DOHH2 (cell line): Measurements from ENCODE around the gene MB21D2.

Experiments used
- EZH2phosphoT487 ChIP-seq: fragments of 200-600 bp; sonication (generic); IDR thresholded peaks from 2 replicates; pipeline ENCODE4 v1.6.1; 2017; ENCODE audit warnings: borderline replicate concordance, mild to moderate bottlenecking, antibody characterized with exemption, low read length, moderate library complexity, mixed read lengths
- TF ChIP-seq, protein P1 (sequence below): fragments of 200-600 bp; sonication (generic); IDR thresholded peaks from one replicate; pipeline ENCODE4 v1.5.1; 2014; ENCODE audit warnings: antibody characterized with exemption, mild to moderate bottlenecking, low read depth, low read length; ENCODE audit not compliant: poor library complexity, severe bottlenecking

DNA sequence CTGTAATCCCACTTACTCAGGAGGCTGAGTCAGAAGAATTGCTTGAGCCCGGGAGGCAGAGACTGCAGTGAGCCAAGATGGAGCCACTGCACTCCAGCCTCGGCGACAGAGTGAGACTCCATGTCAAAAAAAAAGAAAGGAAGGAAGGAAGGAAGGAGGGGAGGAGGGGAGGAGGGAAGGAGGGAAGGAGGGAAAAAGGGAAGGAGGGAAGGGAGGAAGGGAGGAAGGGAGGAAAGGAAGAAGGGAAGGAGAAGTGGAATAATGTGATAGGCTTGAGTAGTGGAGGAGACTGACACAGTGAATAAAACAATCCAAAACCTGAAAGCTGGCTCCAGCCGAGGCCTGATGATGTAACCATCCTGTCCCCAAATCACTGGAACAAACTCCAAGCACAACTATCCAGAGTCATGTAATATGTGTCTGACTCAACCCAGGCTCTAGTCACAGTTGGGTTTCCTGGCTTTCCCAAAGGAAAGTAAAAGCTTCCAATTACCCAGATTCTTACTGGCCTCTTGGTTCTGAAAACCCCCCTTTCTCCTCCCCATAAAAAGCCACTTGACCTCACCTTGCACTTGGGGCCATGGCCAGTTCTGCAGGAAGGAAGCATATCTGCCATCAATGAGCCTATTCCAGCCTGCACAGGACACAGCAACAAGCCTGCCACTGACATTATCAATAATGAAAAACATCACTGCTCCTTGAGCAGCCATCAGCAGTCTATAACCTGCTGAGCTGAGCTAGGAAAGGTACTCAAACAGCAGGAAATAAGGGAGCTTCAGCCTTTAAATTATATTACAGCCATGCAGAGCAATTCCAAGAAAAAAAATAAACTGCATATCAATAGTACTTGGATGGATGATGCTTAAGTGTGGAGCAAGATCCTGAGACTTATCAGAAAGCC is 48.3 kb downstream of the MB21D2 start:
- TF ChIP-seq, protein P1, sequence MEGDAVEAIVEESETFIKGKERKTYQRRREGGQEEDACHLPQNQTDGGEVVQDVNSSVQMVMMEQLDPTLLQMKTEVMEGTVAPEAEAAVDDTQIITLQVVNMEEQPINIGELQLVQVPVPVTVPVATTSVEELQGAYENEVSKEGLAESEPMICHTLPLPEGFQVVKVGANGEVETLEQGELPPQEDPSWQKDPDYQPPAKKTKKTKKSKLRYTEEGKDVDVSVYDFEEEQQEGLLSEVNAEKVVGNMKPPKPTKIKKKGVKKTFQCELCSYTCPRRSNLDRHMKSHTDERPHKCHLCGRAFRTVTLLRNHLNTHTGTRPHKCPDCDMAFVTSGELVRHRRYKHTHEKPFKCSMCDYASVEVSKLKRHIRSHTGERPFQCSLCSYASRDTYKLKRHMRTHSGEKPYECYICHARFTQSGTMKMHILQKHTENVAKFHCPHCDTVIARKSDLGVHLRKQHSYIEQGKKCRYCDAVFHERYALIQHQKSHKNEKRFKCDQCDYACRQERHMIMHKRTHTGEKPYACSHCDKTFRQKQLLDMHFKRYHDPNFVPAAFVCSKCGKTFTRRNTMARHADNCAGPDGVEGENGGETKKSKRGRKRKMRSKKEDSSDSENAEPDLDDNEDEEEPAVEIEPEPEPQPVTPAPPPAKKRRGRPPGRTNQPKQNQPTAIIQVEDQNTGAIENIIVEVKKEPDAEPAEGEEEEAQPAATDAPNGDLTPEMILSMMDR, result no peak
- TF ChIP-seq EZH2phosphoT487, result no peak
